Keratinocyte (primary cell): ENCODE results near the gene DEPDC7. TPM values are rescaled to one million over a fixed set of nuclear protein-coding genes. Genes with fewer than 3 reads are reported as not detected.

Experiments
- DNase-seq: peaks from one replicate; pipeline ENCODE4 v3.0.0-alpha.2; 2011; ENCODE audit warnings: low read depth, missing footprints, low spot score
- FAIRE-seq: peaks from 2 replicates; lab custom pipeline; 2011; peaks lifted over from hg19 to GRCh38; lab: Jason Lieb, UNC
- H2AFZ ChIP-seq: 2 replicates; pipeline ENCODE4 v1.6.0; 2012; ENCODE audit warnings: low read length, control low read depth, inconsistent platforms; ENCODE audit not compliant: control insufficient read depth
- H3K27ac ChIP-seq: 2 replicates; pipeline ENCODE4 v1.5.1; 2011; ENCODE audit warnings: low read length; ENCODE audit not compliant: control insufficient read depth, insufficient read depth
- H3K27me3 ChIP-seq: 3 replicates; pipeline ENCODE4 v1.6.0; 2011; ENCODE audit warnings: low read length; ENCODE audit not compliant: control insufficient read depth, insufficient read depth; ENCODE audit errors: extremely low read depth
- H3K36me3 ChIP-seq, 2 experiments: 2 replicates in 1 of 2; 3 replicates in 1 of 2; pipeline ENCODE4 v1.5.1; 2011; ENCODE audit warnings: low read length in 2 of 2, mild to moderate bottlenecking in 1 of 2; ENCODE audit not compliant: control insufficient read depth in 2 of 2, insufficient read depth in 2 of 2; ENCODE audit errors: extremely low read depth in 1 of 2
- H3K4me1 ChIP-seq: 3 replicates; pipeline ENCODE4 v1.5.1; 2011; ENCODE audit warnings: low read length; ENCODE audit not compliant: control insufficient read depth, insufficient read depth; ENCODE audit errors: extremely low read depth
- H3K4me2 ChIP-seq: 3 replicates; pipeline ENCODE4 v1.6.0; 2011; ENCODE audit warnings: low read depth, low read length; ENCODE audit not compliant: control insufficient read depth, insufficient read depth; ENCODE audit errors: extremely low read depth
- H3K4me3 ChIP-seq, 3 experiments: fragments of 200-600 bp in 1 of 3; sonication (generic) in 1 of 3; 2 replicates in 2 of 3; 3 replicates in 1 of 3; pipeline ENCODE4 v1.5.1; 2011 to 2016; ENCODE audit warnings: low read length in 3 of 3, mild to moderate bottlenecking in 3 of 3, control low read depth in 2 of 3, inconsistent platforms in 1 of 3, low read depth in 1 of 3, mixed read lengths in 1 of 3, mixed run types in 1 of 3, moderate library complexity in 1 of 3; ENCODE audit not compliant: control insufficient read depth in 2 of 3, insufficient read depth in 2 of 3; ENCODE audit errors: extremely low read depth in 1 of 3
- H3K79me2 ChIP-seq: 2 replicates; pipeline ENCODE4 v1.6.0; 2012; ENCODE audit warnings: low read length; ENCODE audit not compliant: control insufficient read depth, insufficient read depth
- H3K9ac ChIP-seq: 3 replicates; pipeline ENCODE4 v1.6.0; 2011; ENCODE audit warnings: low read length; ENCODE audit not compliant: control insufficient read depth, insufficient read depth; ENCODE audit errors: extremely low read depth
- H3K9me1 ChIP-seq: 3 replicates; pipeline ENCODE4 v1.6.0; 2011; ENCODE audit warnings: low read length; ENCODE audit not compliant: control insufficient read depth, insufficient read depth; ENCODE audit errors: extremely low read depth
- H3K9me3 ChIP-seq: 2 replicates; pipeline ENCODE4 v1.5.1; 2012; ENCODE audit warnings: low read depth, low read length; ENCODE audit not compliant: control insufficient read depth
- H4K20me1 ChIP-seq: 3 replicates; pipeline ENCODE4 v1.6.0; 2011; ENCODE audit warnings: low read length; ENCODE audit not compliant: control insufficient read depth, insufficient read depth; ENCODE audit errors: extremely low read depth
- EZH2 ChIP-seq: IDR thresholded peaks from one replicate; pipeline ENCODE4 v1.6.1; 2012; ENCODE audit warnings: inconsistent platforms, mild to moderate bottlenecking, low read length, moderate library complexity
- dilution Hi-C: fragments of 300-500 bp; cut with MboI; formaldehyde crosslinking; loops from one replicate; pipeline ENCODE4 v1.7.0; 2020; ENCODE audit warnings: low sequenced_read_pairs; ENCODE audit not compliant: extremely low pct_ligation_motif_present
- polyA plus RNA-seq, 5 experiments: library from polyadenylated mRNA; depleted of rRNA in 3 of 5; stranded (reverse) in 3 of 5; stranded (forward) in 1 of 5; unstranded in 1 of 5; fragments of >200 nt; gene quantifications; 1 replicate in 1 of 5; 2 replicates in 3 of 5; 3 replicates in 1 of 5; pipeline versions ENCODE4 v1.2.1 to v1.2.3, GENCODE V29; 2011 to 2012; ENCODE audit warnings: missing spikeins in 2 of 5, low read depth in 1 of 5, low replicate concordance in 1 of 5
- TF ChIP-seq, protein P1 (sequence below), 3 experiments: IDR thresholded peaks in 1 of 3; conservative IDR thresholded peaks in 1 of 3; optimal IDR thresholded peaks in 1 of 3; 2 replicates in 2 of 3; 3 replicates in 1 of 3; pipeline versions ENCODE3 to v1.5.1; 2011; ENCODE audit warnings: low read length in 3 of 3, mild to moderate bottlenecking in 3 of 3, moderate library complexity in 2 of 3, control low read depth in 1 of 3, inconsistent platforms in 1 of 3; ENCODE audit not compliant: insufficient read depth in 2 of 3; ENCODE audit errors: extremely low read depth in 1 of 3

The DEPDC7 gene
- polyA plus RNA-seq, 1 donor (not counting 4 experiments of a cell fraction or from before 2014, with no cell fraction given) = 29.8 TPM

- peak overlapping the region; percentile 87 for H3K4me2 ChIP-seq
- TF ChIP-seq, protein P1, sequence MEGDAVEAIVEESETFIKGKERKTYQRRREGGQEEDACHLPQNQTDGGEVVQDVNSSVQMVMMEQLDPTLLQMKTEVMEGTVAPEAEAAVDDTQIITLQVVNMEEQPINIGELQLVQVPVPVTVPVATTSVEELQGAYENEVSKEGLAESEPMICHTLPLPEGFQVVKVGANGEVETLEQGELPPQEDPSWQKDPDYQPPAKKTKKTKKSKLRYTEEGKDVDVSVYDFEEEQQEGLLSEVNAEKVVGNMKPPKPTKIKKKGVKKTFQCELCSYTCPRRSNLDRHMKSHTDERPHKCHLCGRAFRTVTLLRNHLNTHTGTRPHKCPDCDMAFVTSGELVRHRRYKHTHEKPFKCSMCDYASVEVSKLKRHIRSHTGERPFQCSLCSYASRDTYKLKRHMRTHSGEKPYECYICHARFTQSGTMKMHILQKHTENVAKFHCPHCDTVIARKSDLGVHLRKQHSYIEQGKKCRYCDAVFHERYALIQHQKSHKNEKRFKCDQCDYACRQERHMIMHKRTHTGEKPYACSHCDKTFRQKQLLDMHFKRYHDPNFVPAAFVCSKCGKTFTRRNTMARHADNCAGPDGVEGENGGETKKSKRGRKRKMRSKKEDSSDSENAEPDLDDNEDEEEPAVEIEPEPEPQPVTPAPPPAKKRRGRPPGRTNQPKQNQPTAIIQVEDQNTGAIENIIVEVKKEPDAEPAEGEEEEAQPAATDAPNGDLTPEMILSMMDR (optimal IDR thresholded peaks at IDR 0.05 in 1 of 3, IDR thresholded peaks at IDR 0.05 in 1 of 3, conservative IDR thresholded peaks at IDR 0.05 in 1 of 3; ENCODE audit: extremely low read depth in 1 of 3, insufficient read depth in 2 of 3, low read length in 3 of 3) = no peak
- no peak for TF ChIP-seq EZH2
- no peak overlapping the region for H2AFZ ChIP-seq
- DNase-seq = no peak
- peak overlapping the region; percentile 98 for H3K9ac ChIP-seq
- no peak for FAIRE-seq
- peak overlapping the region; percentile 49 to 91 (median 84) for H3K4me3 ChIP-seq
- peaks cover 0 to 5% of the 10 kb centered on the region in 2 experiments for H3K36me3 ChIP-seq
- H3K27me3 ChIP-seq = no peaks in the 10 kb centered on the region
- H4K20me1 ChIP-seq = no peaks in the 10 kb centered on the region
- peaks cover 4% of the 10 kb centered on the region for H3K9me3 ChIP-seq
- H3K79me2 ChIP-seq = peaks cover 21% of the 10 kb centered on the region
- dilution Hi-C loops = no loop called here
- peaks cover 44% of the 10 kb centered on the region for H3K4me1 ChIP-seq
- no peaks in the 10 kb centered on the region for H3K9me1 ChIP-seq
- peak overlapping the region; percentile 97 for H3K27ac ChIP-seq
Observed at GRCh38 chr11:33040862-33041453, 25.3 kb downstream of the DEPDC7 start.

GRCh38 chr11:33043221-33043830 is 27.6 kb downstream of the DEPDC7 start:
- dilution Hi-C loops = no loop called here
- H3K27me3 ChIP-seq = no peaks in the 10 kb centered on the region
- peak overlapping the region; percentile 85 for H3K27ac ChIP-seq
- peak overlapping the region; percentile 75 for H3K4me2 ChIP-seq
- H3K9ac ChIP-seq = peak overlapping the region; percentile 62
- DNase-seq = no peak
- TF ChIP-seq EZH2 = no peak
- TF ChIP-seq, protein P1 (optimal IDR thresholded peaks at IDR 0.05 in 1 of 3, IDR thresholded peaks at IDR 0.05 in 1 of 3, conservative IDR thresholded peaks at IDR 0.05 in 1 of 3; ENCODE audit: extremely low read depth in 1 of 3, insufficient read depth in 2 of 3, low read length in 3 of 3) = no peak
- peaks cover 52% of the 10 kb centered on the region for H3K4me1 ChIP-seq
- H3K4me3 ChIP-seq = peak overlapping the region in 2 of 3 experiments; percentile 27 to 40
- no peaks in the 10 kb centered on the region for H4K20me1 ChIP-seq
- H3K9me1 ChIP-seq = no peaks in the 10 kb centered on the region
- H3K9me3 ChIP-seq = peaks cover 4% of the 10 kb centered on the region
- H2AFZ ChIP-seq = no peak overlapping the region
- H3K79me2 ChIP-seq = peaks cover 25% of the 10 kb centered on the region
- H3K36me3 ChIP-seq = peaks cover 0 to 8% of the 10 kb centered on the region in 2 experiments
- FAIRE-seq = no peak
